HG03103 (cell line): ENCODE data around the gene OLIG1.

Experiments
- ATAC-seq: cut with Tn5 transposase; IDR thresholded peaks from one replicate; pipeline ENCODE4 v1.9.1; 2021; ENCODE audit warnings: low read depth; ENCODE audit not compliant: unreplicated experiment

OLIG1 gene

GRCh38 chr21:33061233-33061632 is 8.7 kb upstream of the OLIG1 start:
- no peak for ATAC-seq

- ATAC-seq = no peak
Measured at GRCh38 chr21:33063375-33063883, 6.5 kb upstream of the OLIG1 start.

- ATAC-seq = no peak
Measured at GRCh38 chr21:33063907-33064622, 5.9 kb upstream of the OLIG1 start.

- ATAC-seq = no peak
Measured at GRCh38 chr21:33064623-33065390, 5.1 kb upstream of the OLIG1 start.

- ATAC-seq = no peak
Measured at GRCh38 chr21:33067043-33067442, 2.9 kb upstream of the OLIG1 start.

- ATAC-seq = no peak
Measured at GRCh38 chr21:33067457-33067856, 2.5 kb upstream of the OLIG1 start.

GRCh38 chr21:33069243-33069642 is 698 bp upstream of the OLIG1 start:
- no peak for ATAC-seq

- ATAC-seq = no peak
Measured at GRCh38 chr21:33069645-33069993, 322 bp upstream of the OLIG1 start.

- no peak for ATAC-seq
Measured at GRCh38 chr21:33070744-33070997, 730 bp downstream of the OLIG1 start.

- ATAC-seq = no peak
Measured at GRCh38 chr21:33070998-33071769, 1.2 kb downstream of the OLIG1 start.

GRCh38 chr21:33071770-33072306 is 1.9 kb downstream of the OLIG1 start:
- ATAC-seq = no peak

- ATAC-seq = no peak
Measured at GRCh38 chr21:33073636-33074035, 3.7 kb downstream of the OLIG1 start.

- no peak for ATAC-seq
Measured at GRCh38 chr21:33075128-33075527, 5.2 kb downstream of the OLIG1 start.

- no peak for ATAC-seq
Measured at GRCh38 chr21:33075596-33076195, 5.8 kb downstream of the OLIG1 start.

GRCh38 chr21:33076600-33077329 is 6.8 kb downstream of the OLIG1 start:
- ATAC-seq = no peak

- peak; percentile 96 for ATAC-seq
Measured at GRCh38 chr21:33078907-33079582, 9.1 kb downstream of the OLIG1 start.

GRCh38 chr21:33080376-33080775 is 10.4 kb downstream of the OLIG1 start:
- ATAC-seq = no peak

- ATAC-seq = no peak
Measured at GRCh38 chr21:33080776-33081175, 10.8 kb downstream of the OLIG1 start.

- ATAC-seq = no peak
Measured at GRCh38 chr21:33088384-33088783, 18.4 kb downstream of the OLIG1 start.
